DOHH2 (cell line): ENCODE data around the gene HHAT.

Experiments
- H3F3A ChIP-seq: fragments of 200-600 bp; sonication (generic), shearing (Covaris generic); 2 replicates; pipeline ENCODE4 v1.6.0; 2016; ENCODE audit warnings: antibody characterized with exemption, mild to moderate bottlenecking; ENCODE audit not compliant: control insufficient read depth, insufficient read depth
- H3K27ac ChIP-seq: fragments of 200-600 bp; sonication (generic); 2 replicates; pipeline ENCODE4 v1.5.1; 2014; ENCODE audit warnings: low read depth, mild to moderate bottlenecking, low read length, moderate library complexity
- H3K27me3 ChIP-seq: fragments of 200-600 bp; sonication (generic); 2 replicates; pipeline ENCODE4 v1.6.1; 2014; ENCODE audit warnings: mild to moderate bottlenecking, low read length, mixed read lengths; ENCODE audit not compliant: control insufficient read depth
- H3K36me3 ChIP-seq: fragments of 200-600 bp; sonication (generic); 2 replicates; pipeline ENCODE4 v1.6.1; 2014; ENCODE audit warnings: mild to moderate bottlenecking, low read length, moderate library complexity, mixed read lengths; ENCODE audit not compliant: control insufficient read depth
- H3K4me1 ChIP-seq: fragments of 200-600 bp; sonication (generic); 2 replicates; pipeline ENCODE4 v1.6.1; 2014; ENCODE audit warnings: mild to moderate bottlenecking, low read length, mixed read lengths; ENCODE audit not compliant: control insufficient read depth
- H3K4me2 ChIP-seq: fragments of 200-600 bp; sonication (generic); 2 replicates; pipeline ENCODE4 v1.6.0; 2014; ENCODE audit warnings: mild to moderate bottlenecking, low read length, moderate library complexity
- H3K4me3 ChIP-seq: fragments of 200-600 bp; sonication (generic); 2 replicates; pipeline ENCODE4 v1.5.1; 2014; ENCODE audit warnings: mild to moderate bottlenecking, low read length, mixed read lengths
- H3K79me2 ChIP-seq: fragments of 200-600 bp; sonication (generic); 2 replicates; pipeline ENCODE4 v1.6.1; 2014; ENCODE audit warnings: mild to moderate bottlenecking, low read length, mixed read lengths; ENCODE audit not compliant: control insufficient read depth
- H3K9me2 ChIP-seq: fragments of 200-600 bp; sonication (generic); replicated peaks from 2 replicates; pipeline ENCODE4 v1.6.1; 2014; ENCODE audit warnings: mild to moderate bottlenecking, low read length, mixed read lengths; ENCODE audit not compliant: control insufficient read depth
- H3K9me3 ChIP-seq: fragments of 200-600 bp; sonication (generic); 2 replicates; pipeline ENCODE4 v1.6.1; 2014; ENCODE audit warnings: antibody characterized with exemption, low read length, mixed read lengths; ENCODE audit not compliant: control insufficient read depth, insufficient read depth
- H4K20me1 ChIP-seq: fragments of 200-600 bp; sonication (generic); 2 replicates; pipeline ENCODE4 v1.6.0; 2014; ENCODE audit warnings: low read depth, mild to moderate bottlenecking, antibody characterized with exemption, low read length, moderate library complexity; ENCODE audit not compliant: control insufficient read depth, insufficient read depth
- EZH2phosphoT487 ChIP-seq: fragments of 200-600 bp; sonication (generic); IDR thresholded peaks from 2 replicates; pipeline ENCODE4 v1.6.1; 2017; ENCODE audit warnings: borderline replicate concordance, mild to moderate bottlenecking, antibody characterized with exemption, low read length, moderate library complexity, mixed read lengths
- TF ChIP-seq, protein P1 (sequence below): fragments of 200-600 bp; sonication (generic); IDR thresholded peaks from one replicate; pipeline ENCODE4 v1.5.1; 2014; ENCODE audit warnings: antibody characterized with exemption, mild to moderate bottlenecking, low read depth, low read length; ENCODE audit not compliant: poor library complexity, severe bottlenecking

The HHAT gene

DNA sequence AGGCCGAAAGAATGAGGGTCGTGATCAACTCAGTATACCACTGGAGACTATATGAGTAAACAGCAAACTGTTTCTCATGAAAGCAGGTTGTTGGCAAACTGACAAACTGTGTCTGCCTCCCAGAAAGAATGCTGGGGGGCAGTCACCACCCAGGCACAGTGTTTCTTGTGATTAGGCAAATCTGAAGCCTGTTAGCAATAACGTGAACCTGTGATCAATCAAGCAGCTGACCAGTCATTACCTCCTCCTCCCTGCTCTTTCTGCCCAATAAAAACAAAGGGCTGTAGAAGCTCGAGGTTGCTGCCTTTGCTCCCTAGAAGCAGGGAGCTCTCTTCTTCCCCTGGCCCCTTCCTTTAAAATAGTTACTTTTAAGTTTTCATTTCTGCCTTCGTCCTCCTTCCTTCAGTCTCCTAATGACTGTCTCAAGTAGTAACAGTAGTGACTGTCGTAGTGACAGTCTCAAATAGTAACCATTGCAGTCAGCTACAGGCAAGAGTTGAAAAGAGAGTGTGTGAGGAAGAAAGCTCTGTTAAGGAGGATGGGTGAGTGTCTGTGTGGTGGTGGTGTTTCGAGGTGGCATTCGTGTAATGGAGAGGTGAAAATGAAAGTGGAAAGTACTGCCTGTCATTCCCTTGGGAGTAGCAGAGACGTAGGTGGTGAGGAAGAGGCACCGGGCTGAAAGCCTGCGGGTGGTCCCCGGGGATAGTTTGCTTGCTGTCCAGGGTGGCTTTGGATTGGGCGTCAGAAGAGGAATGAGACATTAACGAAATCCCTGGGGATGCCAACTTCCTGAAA, 14.5 kb downstream of the HHAT start:
- Histone ChIP-seq H3K4me2 (peak overlapping the region; percentile 37), H3K4me3 (peak overlapping the region; percentile 28), H3K27me3 (peaks cover 35% of the 10 kb centered on the region), H3K9me3 (no peaks in the 10 kb centered on the region), H3K4me1 (peaks cover 10% of the 10 kb centered on the region), H4K20me1 (no peaks in the 10 kb centered on the region), H3K79me2 (no peaks in the 10 kb centered on the region), H3K36me3 (no peaks in the 10 kb centered on the region), H3K9me2 (no peaks in the 10 kb centered on the region), H3F3A (no peaks in the 10 kb centered on the region), H3K27ac (no peak overlapping the region)
- TF ChIP-seq, protein P1, sequence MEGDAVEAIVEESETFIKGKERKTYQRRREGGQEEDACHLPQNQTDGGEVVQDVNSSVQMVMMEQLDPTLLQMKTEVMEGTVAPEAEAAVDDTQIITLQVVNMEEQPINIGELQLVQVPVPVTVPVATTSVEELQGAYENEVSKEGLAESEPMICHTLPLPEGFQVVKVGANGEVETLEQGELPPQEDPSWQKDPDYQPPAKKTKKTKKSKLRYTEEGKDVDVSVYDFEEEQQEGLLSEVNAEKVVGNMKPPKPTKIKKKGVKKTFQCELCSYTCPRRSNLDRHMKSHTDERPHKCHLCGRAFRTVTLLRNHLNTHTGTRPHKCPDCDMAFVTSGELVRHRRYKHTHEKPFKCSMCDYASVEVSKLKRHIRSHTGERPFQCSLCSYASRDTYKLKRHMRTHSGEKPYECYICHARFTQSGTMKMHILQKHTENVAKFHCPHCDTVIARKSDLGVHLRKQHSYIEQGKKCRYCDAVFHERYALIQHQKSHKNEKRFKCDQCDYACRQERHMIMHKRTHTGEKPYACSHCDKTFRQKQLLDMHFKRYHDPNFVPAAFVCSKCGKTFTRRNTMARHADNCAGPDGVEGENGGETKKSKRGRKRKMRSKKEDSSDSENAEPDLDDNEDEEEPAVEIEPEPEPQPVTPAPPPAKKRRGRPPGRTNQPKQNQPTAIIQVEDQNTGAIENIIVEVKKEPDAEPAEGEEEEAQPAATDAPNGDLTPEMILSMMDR = no peak
- TF ChIP-seq EZH2phosphoT487 = no peak

DNA sequence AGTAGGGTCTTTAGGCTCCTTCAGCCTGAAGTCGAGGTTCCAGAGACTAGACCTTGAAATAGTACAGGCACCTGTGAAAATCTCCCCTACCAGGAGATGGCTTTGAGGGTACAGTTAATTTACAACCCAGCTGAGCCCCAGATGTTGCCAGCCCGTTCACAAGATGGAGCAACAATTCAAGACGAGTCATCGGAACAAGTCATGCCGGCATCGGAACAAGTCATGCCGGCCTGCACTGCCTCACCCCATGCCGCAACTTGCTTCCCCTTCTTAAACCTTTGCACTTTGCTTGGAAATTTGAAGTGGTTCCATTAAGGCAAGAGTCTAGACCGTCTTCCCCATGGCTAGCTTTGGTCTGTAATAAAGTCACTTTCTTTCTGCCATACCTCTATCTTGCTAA, 16.0 kb downstream of the HHAT start:
- TF ChIP-seq, protein P1 = no peak
- H3K4me3 ChIP-seq = no peak overlapping the region

DNA sequence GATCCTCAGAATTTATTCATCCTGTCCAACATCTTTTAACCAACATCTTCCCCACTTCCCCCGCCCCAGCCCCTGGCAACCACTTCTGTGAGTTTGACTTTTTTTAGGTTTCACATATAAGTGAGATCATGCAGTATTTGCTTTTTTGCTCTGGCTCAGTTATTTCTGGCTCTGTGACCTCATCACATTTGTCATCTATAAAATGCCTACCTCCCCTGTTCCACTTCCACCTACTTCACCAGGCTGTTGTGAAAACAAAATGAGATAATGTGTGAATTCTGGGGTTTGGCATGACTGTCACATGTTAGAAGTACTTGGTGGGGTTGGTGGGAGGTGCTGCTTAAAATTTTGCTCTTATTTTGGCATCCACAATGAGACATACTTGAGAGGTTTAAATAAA, 18.4 kb downstream of the HHAT start:
- Histone ChIP-seq H3K36me3 (no peaks in the 10 kb centered on the region), H4K20me1 (no peaks in the 10 kb centered on the region), H3K9me2 (no peaks in the 10 kb centered on the region), H3F3A (no peaks in the 10 kb centered on the region), H3K4me3 (no peak overlapping the region), H3K9me3 (no peaks in the 10 kb centered on the region), H3K4me1 (peaks cover 10% of the 10 kb centered on the region), H3K27ac (no peak overlapping the region), H3K4me2 (no peak overlapping the region), H3K79me2 (no peaks in the 10 kb centered on the region), H3K27me3 (peaks cover 17% of the 10 kb centered on the region)
- TF ChIP-seq, protein P1 = no peak

More for the DNA sequence above, 16.0 kb downstream of the HHAT start:
- Histone ChIP-seq H3K9me2 (no peaks in the 10 kb centered on the region), H3K79me2 (no peaks in the 10 kb centered on the region), H4K20me1 (no peaks in the 10 kb centered on the region), H3K36me3 (no peaks in the 10 kb centered on the region), H3K4me1 (peaks cover 10% of the 10 kb centered on the region), H3K27ac (no peak overlapping the region), H3K27me3 (peaks cover 29% of the 10 kb centered on the region), H3K9me3 (no peaks in the 10 kb centered on the region), H3K4me2 (no peak overlapping the region), H3F3A (no peaks in the 10 kb centered on the region)
